Endothelial cell of umbilical vein (primary cell): ENCODE data around the gene PDLIM5. TPM values are rescaled to one million over a fixed set of nuclear protein-coding genes. Genes with fewer than 3 reads are reported as not detected.

ENCODE experiments used
- BruUV-seq: library from RNA; stranded (reverse); fragments of 400-500 nt; replicated peaks from 2 replicates; lab custom pipeline; 2021; lab: Mats Ljungman, UMichigan
- CTCF ChIA-PET: fragments of 300-600, 350-600 bp; sonication (Branson Sonifier 250); formaldehyde crosslinking; loops from one replicate; lab custom pipeline; 2021; ENCODE audit warnings: antibody characterized with exemption, inconsistent platforms; lab: Charles Lee
- POLR2A ChIA-PET: fragments of 300-600, 350-600 bp; sonication (Branson Sonifier 250); formaldehyde crosslinking; loops from one replicate; lab custom pipeline; 2021; ENCODE audit warnings: antibody characterized with exemption, inconsistent platforms; lab: Charles Lee
- DNase-seq: peaks from one replicate; pipeline ENCODE4 v3.0.0-alpha.2; 2011; ENCODE audit warnings: low read depth, low spot score
- FAIRE-seq: peaks from 2 replicates; lab custom pipeline; 2011; peaks lifted over from hg19 to GRCh38; lab: Jason Lieb, UNC
- H2AFZ ChIP-seq: 2 replicates; pipeline ENCODE4 v1.6.0; 2012; ENCODE audit warnings: low read depth, low read length, control low read depth, inconsistent platforms
- H3K27ac ChIP-seq: 2 replicates; pipeline ENCODE4 v1.5.1; 2011; ENCODE audit warnings: low read depth, mild to moderate bottlenecking, control low read depth, low read length, moderate library complexity; ENCODE audit not compliant: insufficient read depth
- H3K27me3 ChIP-seq, 2 experiments: 2 replicates each; pipeline versions ENCODE4 v1.6.0 to v1.6.1; 2011; ENCODE audit warnings: low read length in 2 of 2, mixed read lengths in 1 of 2; ENCODE audit not compliant: control insufficient read depth in 2 of 2, insufficient read depth in 2 of 2
- H3K36me3 ChIP-seq, 2 experiments: 2 replicates in 1 of 2; 3 replicates in 1 of 2; pipeline ENCODE4 v1.5.1; 2011; ENCODE audit warnings: low read length in 2 of 2, mild to moderate bottlenecking in 1 of 2, moderate library complexity in 1 of 2; ENCODE audit not compliant: control insufficient read depth in 2 of 2, insufficient read depth in 2 of 2; ENCODE audit errors: extremely low read depth in 1 of 2
- H3K4me1 ChIP-seq: 3 replicates; pipeline ENCODE4 v1.5.1; 2011; ENCODE audit warnings: mild to moderate bottlenecking, low read length; ENCODE audit not compliant: control insufficient read depth, insufficient read depth; ENCODE audit errors: extremely low read depth
- H3K4me2 ChIP-seq: 2 replicates; pipeline ENCODE4 v1.6.1; 2011; ENCODE audit warnings: low read length, control low read depth, mixed read lengths; ENCODE audit not compliant: insufficient read depth
- H3K4me3 ChIP-seq, 3 experiments: fragments of 200-600 bp in 1 of 3; sonication (generic), shearing (Covaris generic) in 1 of 3; replicated peaks in 1 of 3; 2 replicates each; pipeline ENCODE4 v1.5.1; 2011 to 2016; ENCODE audit warnings: control low read depth in 3 of 3, low read length in 3 of 3, mild to moderate bottlenecking in 2 of 3, inconsistent platforms in 1 of 3, low read depth in 1 of 3, moderate library complexity in 1 of 3; ENCODE audit not compliant: insufficient read depth in 1 of 3
- H3K79me2 ChIP-seq: 2 replicates; pipeline ENCODE4 v1.6.0; 2012; ENCODE audit warnings: low read length, inconsistent platforms; ENCODE audit not compliant: control insufficient read depth, insufficient read depth
- H3K9ac ChIP-seq: replicated peaks from 2 replicates; pipeline ENCODE3; 2011; ENCODE audit warnings: low read length, control low read depth; ENCODE audit not compliant: insufficient read depth; ENCODE audit errors: extremely low read depth
- H3K9me1 ChIP-seq: replicated peaks from 3 replicates; pipeline ENCODE4 v1.6.0; 2011; ENCODE audit warnings: mild to moderate bottlenecking, low read length; ENCODE audit not compliant: control insufficient read depth, insufficient read depth; ENCODE audit errors: extremely low read depth
- H3K9me3 ChIP-seq: replicated peaks from 2 replicates; pipeline ENCODE4 v1.5.1; 2012; ENCODE audit warnings: low read length, inconsistent platforms; ENCODE audit not compliant: control insufficient read depth, insufficient read depth
- H4K20me1 ChIP-seq: replicated peaks from 2 replicates; pipeline ENCODE3; 2011; ENCODE audit warnings: mild to moderate bottlenecking, low read length; ENCODE audit not compliant: control insufficient read depth, insufficient read depth; ENCODE audit errors: extremely low read depth
- EZH2 ChIP-seq: IDR thresholded peaks from 2 replicates; pipeline ENCODE4 v1.6.1; 2012; ENCODE audit warnings: borderline replicate concordance, low read depth, mild to moderate bottlenecking, moderate library complexity, low read length, inconsistent platforms; ENCODE audit not compliant: severe bottlenecking
- FOS ChIP-seq: IDR thresholded peaks from 2 replicates; pipeline ENCODE4 v1.6.1; 2011; ENCODE audit warnings: mild to moderate bottlenecking, low read length, moderate library complexity, borderline replicate concordance; ENCODE audit not compliant: insufficient read depth
- GATA2 ChIP-seq: IDR thresholded peaks from 2 replicates; pipeline ENCODE4 v1.7.0; 2011; ENCODE audit warnings: low read depth, mild to moderate bottlenecking, moderate library complexity, mixed read lengths, low read length; ENCODE audit not compliant: insufficient read length, insufficient read depth
- JUN ChIP-seq: IDR thresholded peaks from 2 replicates; pipeline ENCODE4 v1.6.1; 2011; ENCODE audit warnings: borderline replicate concordance, low read depth; ENCODE audit not compliant: insufficient read length, insufficient read depth
- MYC ChIP-seq: IDR thresholded peaks from one replicate; pipeline ENCODE4 v1.6.1; 2011; ENCODE audit warnings: mild to moderate bottlenecking, low read depth, low read length
- POLR2A ChIP-seq: IDR thresholded peaks from 2 replicates; pipeline ENCODE4 v1.6.1; 2012; ENCODE audit warnings: low read depth, mild to moderate bottlenecking, control low read depth, low read length
- POLR2AphosphoS5 ChIP-seq: IDR thresholded peaks from 2 replicates; pipeline ENCODE4 v1.6.1; 2012; ENCODE audit warnings: low read depth, mild to moderate bottlenecking, control low read depth, low read length, moderate library complexity; ENCODE audit not compliant: insufficient read depth
- dilution Hi-C: fragments of 300-500 bp; cut with MboI; formaldehyde crosslinking; loops from one replicate; pipeline ENCODE4 v1.15.0; 2019; ENCODE audit warnings: low sequenced_read_pairs; ENCODE audit not compliant: extremely low pct_ligation_motif_present
- intact Hi-C: fragments of 100-400 bp; cut with micrococcal nuclease; formaldehyde crosslinking; loops from one replicate; pipeline ENCODE4 v1.10.0; 2022
- polyA plus RNA-seq, 4 experiments: library from polyadenylated mRNA; depleted of rRNA in 3 of 4; stranded (reverse) in 3 of 4; unstranded in 1 of 4; fragments of >200 nt; gene quantifications; 2 replicates each; pipeline versions ENCODE4 v1.2.1 to v1.2.3, GENCODE V29; 2011 to 2012; ENCODE audit warnings: missing spikeins in 1 of 4
- total RNA-seq: library from RNA; stranded (reverse); gene quantifications from 2 replicates; pipeline ENCODE4 v1.2.3, GENCODE V29; 2021
- TF ChIP-seq, protein P1 (sequence below), 2 donors: IDR thresholded peaks; 1 replicate in 1 of 2; 2 replicates in 1 of 2; pipeline ENCODE4 v1.5.1; 2011; ENCODE audit warnings: low read length in 2 of 2, mild to moderate bottlenecking in 2 of 2, moderate library complexity in 2 of 2, control low read depth in 1 of 2, inconsistent platforms in 1 of 2, low read depth in 1 of 2; ENCODE audit not compliant: insufficient read depth in 1 of 2; ENCODE audit errors: extremely low read depth in 1 of 2
- TF ChIP-seq, protein P2 (sequence below): IDR thresholded peaks from 2 replicates; pipeline ENCODE4 v1.6.1; 2011; ENCODE audit not compliant: insufficient read depth, insufficient read length

Gene PDLIM5
- total and polyA plus RNA-seq, 2 donors (not counting 3 experiments of a cell fraction or from before 2014, with no cell fraction given) = 243 to 310 TPM

DNA sequence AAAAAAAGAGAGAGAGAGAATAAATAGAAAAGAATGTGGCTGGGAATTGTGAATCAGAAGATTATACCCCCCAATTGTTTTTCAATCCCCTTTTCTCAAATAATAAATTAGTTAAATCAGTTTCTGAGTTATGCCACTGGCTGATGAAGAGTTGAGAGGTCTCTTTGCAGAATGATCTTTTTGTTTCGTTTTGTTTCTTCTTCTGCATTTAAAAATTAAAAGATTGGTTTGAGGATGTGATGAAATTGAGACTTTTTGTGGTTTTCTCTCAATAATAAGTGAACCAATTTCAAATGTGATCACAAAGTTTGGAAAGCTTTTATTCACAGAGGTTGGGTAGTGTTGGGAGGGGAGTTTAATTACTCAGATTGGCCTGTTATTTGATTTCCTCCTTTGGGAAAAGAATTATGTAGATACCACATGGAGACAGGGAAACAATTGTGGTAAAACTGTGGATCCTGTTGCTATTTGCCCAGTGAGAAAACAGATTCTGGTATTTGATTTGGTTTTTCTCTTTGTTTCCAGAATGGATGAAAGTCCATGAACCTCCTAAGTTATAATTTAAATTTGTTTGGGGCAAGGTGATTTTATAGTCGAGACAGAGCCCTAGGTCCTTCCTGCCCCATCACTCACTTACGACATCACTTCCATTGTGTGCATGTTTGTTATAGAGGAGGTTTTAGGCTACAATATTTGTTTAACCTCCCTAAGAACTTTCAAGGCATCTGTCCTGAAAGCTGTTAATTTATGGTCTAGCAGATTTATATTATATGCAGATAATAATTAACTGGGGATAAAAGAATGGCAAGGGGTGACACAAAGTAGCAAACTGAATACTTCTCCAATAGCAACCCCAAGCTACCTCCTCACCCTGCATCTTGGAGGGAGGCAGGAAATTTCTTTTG is 214.0 kb downstream of the PDLIM5 start:
- peaks cover 11% of the 10 kb centered on the region for H3K4me1 ChIP-seq
- CTCF ChIA-PET = no interaction called here
- dilution Hi-C loops (no loop called here), intact Hi-C loops (loop anchor here (5.0 kb wide), 1 partner anchor 92 kb away; the partner anchor contains the start of gene BMPR1B)
- no peak for FAIRE-seq
- H3K4me3 ChIP-seq = no peak overlapping the region
- no peaks in the 10 kb centered on the region for H3K9me3 ChIP-seq
- H3K9me1 ChIP-seq = no peaks in the 10 kb centered on the region
- H3K36me3 ChIP-seq = peaks cover 0 to 17% of the 10 kb centered on the region in 2 experiments
- BruUV-seq = no TSS peak
- H3K27ac ChIP-seq = no peak overlapping the region
- H3K27me3 ChIP-seq = no peaks in the 10 kb centered on the region
- no peak overlapping the region for H2AFZ ChIP-seq
- TF ChIP-seq GATA2 (no peak), POLR2A (no peak), MYC (no peak), EZH2 (no peak), FOS (no peak), JUN (no peak), POLR2AphosphoS5 (no peak)
- TF ChIP-seq, protein P1, sequence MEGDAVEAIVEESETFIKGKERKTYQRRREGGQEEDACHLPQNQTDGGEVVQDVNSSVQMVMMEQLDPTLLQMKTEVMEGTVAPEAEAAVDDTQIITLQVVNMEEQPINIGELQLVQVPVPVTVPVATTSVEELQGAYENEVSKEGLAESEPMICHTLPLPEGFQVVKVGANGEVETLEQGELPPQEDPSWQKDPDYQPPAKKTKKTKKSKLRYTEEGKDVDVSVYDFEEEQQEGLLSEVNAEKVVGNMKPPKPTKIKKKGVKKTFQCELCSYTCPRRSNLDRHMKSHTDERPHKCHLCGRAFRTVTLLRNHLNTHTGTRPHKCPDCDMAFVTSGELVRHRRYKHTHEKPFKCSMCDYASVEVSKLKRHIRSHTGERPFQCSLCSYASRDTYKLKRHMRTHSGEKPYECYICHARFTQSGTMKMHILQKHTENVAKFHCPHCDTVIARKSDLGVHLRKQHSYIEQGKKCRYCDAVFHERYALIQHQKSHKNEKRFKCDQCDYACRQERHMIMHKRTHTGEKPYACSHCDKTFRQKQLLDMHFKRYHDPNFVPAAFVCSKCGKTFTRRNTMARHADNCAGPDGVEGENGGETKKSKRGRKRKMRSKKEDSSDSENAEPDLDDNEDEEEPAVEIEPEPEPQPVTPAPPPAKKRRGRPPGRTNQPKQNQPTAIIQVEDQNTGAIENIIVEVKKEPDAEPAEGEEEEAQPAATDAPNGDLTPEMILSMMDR (IDR thresholded peaks at IDR 0.05; ENCODE audit: extremely low read depth in 1 of 2, insufficient read depth in 1 of 2, low read depth in 1 of 2, low read length in 2 of 2) = no peak
- TF ChIP-seq, protein P2, sequence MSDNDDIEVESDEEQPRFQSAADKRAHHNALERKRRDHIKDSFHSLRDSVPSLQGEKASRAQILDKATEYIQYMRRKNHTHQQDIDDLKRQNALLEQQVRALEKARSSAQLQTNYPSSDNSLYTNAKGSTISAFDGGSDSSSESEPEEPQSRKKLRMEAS = no peak
- no peak for DNase-seq
- H3K79me2 ChIP-seq = no peaks in the 10 kb centered on the region
- H3K4me2 ChIP-seq = no peak overlapping the region
- POLR2A ChIA-PET = interaction anchor here (0.7 kb wide), 1 partner anchor 352 kb away, joined by 4 read pairs; no protein-coding TSS in a partner anchor
- H4K20me1 ChIP-seq = no peaks in the 10 kb centered on the region
- no peak overlapping the region for H3K9ac ChIP-seq
